HEK293 (cell line): ENCODE data around the gene GPHN.

Source experiments
- BCL11A ChIP-seq: fragments of 450-650 bp; formaldehyde crosslinking; IDR thresholded peaks from 2 replicates; pipeline ENCODE4 v1.5.1; 2016; ENCODE audit warnings: low read depth, missing biosample characterization, missing genetic modification characterization
- ZBTB17 ChIP-seq: fragments of 450-650 bp; formaldehyde crosslinking; IDR thresholded peaks from 2 replicates; pipeline ENCODE4 v1.5.1; 2016; ENCODE audit warnings: missing biosample characterization, missing genetic modification characterization
- ZBTB20 ChIP-seq: fragments of 450-650 bp; formaldehyde crosslinking; IDR thresholded peaks from 2 replicates; pipeline ENCODE4 v1.5.1; 2016; ENCODE audit warnings: missing biosample characterization, missing genetic modification characterization
- ZNF121 ChIP-seq: fragments of 450-650 bp; formaldehyde crosslinking; IDR thresholded peaks from 2 replicates; pipeline ENCODE4 v1.5.1; 2016; ENCODE audit warnings: missing biosample characterization, missing genetic modification characterization
- ZNF138 ChIP-seq: fragments of 450-650 bp; formaldehyde crosslinking; IDR thresholded peaks from 2 replicates; pipeline ENCODE4 v1.5.1; 2016; ENCODE audit warnings: missing biosample characterization, missing genetic modification characterization, borderline replicate concordance
- ZNF155 ChIP-seq: fragments of 450-650 bp; formaldehyde crosslinking; IDR thresholded peaks from 2 replicates; pipeline ENCODE4 v1.5.1; 2016; ENCODE audit warnings: missing biosample characterization, missing genetic modification characterization
- ZNF23 ChIP-seq: fragments of 450-650 bp; formaldehyde crosslinking; IDR thresholded peaks from 2 replicates; pipeline ENCODE4 v1.5.1; 2016; ENCODE audit warnings: missing biosample characterization, missing genetic modification characterization, borderline replicate concordance
- ZNF274 ChIP-seq, 2 experiments: fragments of 200-500 bp in 1 of 2; fragments of 450-650 bp in 1 of 2; sonication (Bioruptor generic) in 1 of 2; formaldehyde crosslinking in 1 of 2; IDR thresholded peaks; 2 replicates each; pipeline versions ENCODE4 v1.5.1 to v1.6.1; 2014 to 2016; ENCODE audit warnings: borderline replicate concordance in 1 of 2, inconsistent platforms in 1 of 2, low read length in 1 of 2, missing biosample characterization in 1 of 2, missing genetic modification characterization in 1 of 2
- ZNF350 ChIP-seq: fragments of 450-650 bp; formaldehyde crosslinking; IDR thresholded peaks from 2 replicates; pipeline ENCODE4 v1.5.0; 2017; ENCODE audit warnings: missing biosample characterization, mild to moderate bottlenecking, missing genetic modification characterization
- ZNF37A ChIP-seq: fragments of 450-650 bp; IDR thresholded peaks from 2 replicates; pipeline ENCODE4 v1.5.1; 2018; ENCODE audit warnings: missing biosample characterization, missing genetic modification characterization
- ZNF501 ChIP-seq: fragments of 450-650 bp; formaldehyde crosslinking; IDR thresholded peaks from 2 replicates; pipeline ENCODE4 v1.5.1; 2016; ENCODE audit warnings: missing biosample characterization, missing genetic modification characterization
- ZNF654 ChIP-seq: fragments of 450-650 bp; formaldehyde crosslinking; IDR thresholded peaks from 2 replicates; pipeline ENCODE4 v1.5.1; 2016; ENCODE audit warnings: low read depth, missing biosample characterization, missing genetic modification characterization
- TF ChIP-seq, protein P1 (sequence below): fragments of 450-650 bp; formaldehyde crosslinking; IDR thresholded peaks from 2 replicates; pipeline ENCODE4 v1.5.1; 2016; ENCODE audit warnings: missing biosample characterization, missing genetic modification characterization
- TF ChIP-seq, protein P2 (sequence below): fragments of 450-650 bp; formaldehyde crosslinking; IDR thresholded peaks from 2 replicates; pipeline ENCODE4 v1.5.1; 2016; ENCODE audit warnings: missing biosample characterization, missing genetic modification characterization

DNA sequence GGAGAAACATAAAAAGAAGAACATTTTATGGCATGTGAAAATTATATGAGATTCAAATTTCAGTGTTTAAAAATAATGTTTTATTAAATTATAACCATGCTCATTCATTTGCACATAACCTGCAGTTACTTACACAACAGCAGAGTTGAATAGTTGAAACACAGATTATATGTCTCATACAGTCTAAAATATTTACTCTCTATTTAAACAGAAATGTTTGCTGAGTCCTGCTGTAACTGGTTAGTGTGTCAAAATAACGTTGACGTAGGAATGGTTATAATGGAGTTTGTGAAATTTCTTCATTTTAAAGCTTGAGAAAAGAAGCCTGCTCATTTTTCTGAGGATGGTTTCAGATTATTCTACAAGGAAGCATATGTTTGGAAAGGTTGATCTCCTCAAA lies 484.8 kb downstream of the GPHN start:
- TF ChIP-seq ZNF23 (tag by site-specific recombination) (no peak), BCL11A (tag by site-specific recombination) (no peak), ZBTB17 (tag by site-specific recombination) (no peak), ZNF654 (tag by site-specific recombination) (no peak), ZNF155 (tag by site-specific recombination) (no peak), ZNF501 (tag by site-specific recombination) (no peak), ZNF37A (tag by site-specific recombination) (no peak), ZNF138 (tag by site-specific recombination) (no peak), ZNF121 (tag by site-specific recombination) (no peak), ZNF350 (tag by site-specific recombination) (no peak), ZNF274 (IDR thresholded peaks at IDR 0.05; ENCODE audit: low read length) (no peak), ZNF274 (tag by site-specific recombination; IDR thresholded peaks at IDR 0.05; ENCODE audit: borderline replicate concordance) (no peak), ZBTB20 (tag by site-specific recombination) (no peak)
- TF ChIP-seq, protein P1, sequence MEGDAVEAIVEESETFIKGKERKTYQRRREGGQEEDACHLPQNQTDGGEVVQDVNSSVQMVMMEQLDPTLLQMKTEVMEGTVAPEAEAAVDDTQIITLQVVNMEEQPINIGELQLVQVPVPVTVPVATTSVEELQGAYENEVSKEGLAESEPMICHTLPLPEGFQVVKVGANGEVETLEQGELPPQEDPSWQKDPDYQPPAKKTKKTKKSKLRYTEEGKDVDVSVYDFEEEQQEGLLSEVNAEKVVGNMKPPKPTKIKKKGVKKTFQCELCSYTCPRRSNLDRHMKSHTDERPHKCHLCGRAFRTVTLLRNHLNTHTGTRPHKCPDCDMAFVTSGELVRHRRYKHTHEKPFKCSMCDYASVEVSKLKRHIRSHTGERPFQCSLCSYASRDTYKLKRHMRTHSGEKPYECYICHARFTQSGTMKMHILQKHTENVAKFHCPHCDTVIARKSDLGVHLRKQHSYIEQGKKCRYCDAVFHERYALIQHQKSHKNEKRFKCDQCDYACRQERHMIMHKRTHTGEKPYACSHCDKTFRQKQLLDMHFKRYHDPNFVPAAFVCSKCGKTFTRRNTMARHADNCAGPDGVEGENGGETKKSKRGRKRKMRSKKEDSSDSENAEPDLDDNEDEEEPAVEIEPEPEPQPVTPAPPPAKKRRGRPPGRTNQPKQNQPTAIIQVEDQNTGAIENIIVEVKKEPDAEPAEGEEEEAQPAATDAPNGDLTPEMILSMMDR (tag by site-specific recombination) = no peak
- TF ChIP-seq, protein P2, sequence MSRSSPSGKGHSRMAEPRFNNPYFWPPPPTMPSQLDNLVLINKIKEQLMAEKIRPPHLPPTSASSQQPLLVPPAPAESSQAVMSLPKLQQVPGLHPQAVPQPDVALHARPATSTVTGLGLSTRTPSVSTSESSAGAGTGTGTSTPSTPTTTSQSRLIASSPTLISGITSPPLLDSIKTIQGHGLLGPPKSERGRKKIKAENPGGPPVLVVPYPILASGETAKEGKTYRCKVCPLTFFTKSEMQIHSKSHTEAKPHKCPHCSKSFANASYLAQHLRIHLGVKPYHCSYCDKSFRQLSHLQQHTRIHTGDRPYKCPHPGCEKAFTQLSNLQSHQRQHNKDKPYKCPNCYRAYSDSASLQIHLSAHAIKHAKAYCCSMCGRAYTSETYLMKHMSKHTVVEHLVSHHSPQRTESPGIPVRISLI (tag by site-specific recombination) = no peak
